GM18951 (cell line): Measurements from ENCODE around the gene SPATA13.

Source experiments
- POLR2A ChIP-seq: IDR thresholded peaks from 4 replicates; pipeline ENCODE4 v1.6.1; 2011; ENCODE audit warnings: mild to moderate bottlenecking; ENCODE audit not compliant: insufficient read length, insufficient read depth; ENCODE audit errors: extremely low read depth
- in situ Hi-C: fragments of 300-500 bp; cut with MboI; formaldehyde crosslinking; loops from one replicate; pipeline ENCODE4 v1.12.0; 2022; ENCODE audit warnings: low sequenced_read_pairs, mixed read lengths, inconsistent platforms; ENCODE audit not compliant: unreplicated experiment

SPATA13 gene

GRCh38 chr13:24182703-24183081, 22.2 kb downstream of the SPATA13 start:
- in situ Hi-C loops, result no loop called here
- no peak for TF ChIP-seq POLR2A

GRCh38 chr13:24183741-24184182, 23.2 kb downstream of the SPATA13 start:
- TF ChIP-seq POLR2A, result no peak
- in situ Hi-C loops, result no loop called here

- TF ChIP-seq POLR2A, result no peak
- in situ Hi-C loops, result no loop called here
Observed at GRCh38 chr13:24184265-24184841, 23.8 kb downstream of the SPATA13 start.

GRCh38 chr13:24184882-24185281, 24.4 kb downstream of the SPATA13 start:
- in situ Hi-C loops, result no loop called here
- TF ChIP-seq POLR2A, result no peak

- in situ Hi-C loops, result no loop called here
- TF ChIP-seq POLR2A, result no peak
Observed at GRCh38 chr13:24185591-24186232, 25.2 kb downstream of the SPATA13 start.

GRCh38 chr13:24187185-24187584, 26.7 kb downstream of the SPATA13 start:
- in situ Hi-C loops, result no loop called here

GRCh38 chr13:24192057-24192810, 31.7 kb downstream of the SPATA13 start:
- no peak for TF ChIP-seq POLR2A
- in situ Hi-C loops, result no loop called here

More at GRCh38 chr13:24187185-24187584, 26.7 kb downstream of the SPATA13 start:
- no peak for TF ChIP-seq POLR2A

GRCh38 chr13:24192811-24193162, 32.3 kb downstream of the SPATA13 start:
- in situ Hi-C loops, result no loop called here
- no peak for TF ChIP-seq POLR2A

- no peak for TF ChIP-seq POLR2A
- in situ Hi-C loops, result no loop called here
Observed at GRCh38 chr13:24194447-24194846, 33.9 kb downstream of the SPATA13 start.

- TF ChIP-seq POLR2A, result no peak
- in situ Hi-C loops, result no loop called here
Observed at GRCh38 chr13:24195626-24196025, 35.1 kb downstream of the SPATA13 start.

- in situ Hi-C loops, result no loop called here
- TF ChIP-seq POLR2A, result no peak
Observed at GRCh38 chr13:24196593-24197197, 36.2 kb downstream of the SPATA13 start.

GRCh38 chr13:24199016-24199415, 38.5 kb downstream of the SPATA13 start:
- in situ Hi-C loops, result no loop called here
- no peak for TF ChIP-seq POLR2A

- in situ Hi-C loops, result no loop called here
- no peak for TF ChIP-seq POLR2A
Observed at GRCh38 chr13:24202215-24202614, 41.7 kb downstream of the SPATA13 start.
